Sigmoid colon (tissue), 4 donors: Measurements from ENCODE around the gene CPN1.

Source experiments
- EP300 ChIP-seq, 4 donors: sonication (generic); formaldehyde crosslinking; IDR thresholded peaks; one replicate each; pipeline ENCODE4 v1.6.1; 2017; ENCODE audit warnings: antibody characterized with exemption in 4 of 4
- TF ChIP-seq, protein P1 (sequence below), 4 experiments: fragments of 450-650 bp in 3 of 4; fragments of 200-600 bp in 1 of 4; IDR thresholded peaks; one replicate each; pipeline ENCODE4 v1.5.1; 2016 to 2019; ENCODE audit warnings: antibody characterized with exemption in 4 of 4, mild to moderate bottlenecking in 3 of 4, moderate library complexity in 2 of 4

- TF ChIP-seq, protein P1, sequence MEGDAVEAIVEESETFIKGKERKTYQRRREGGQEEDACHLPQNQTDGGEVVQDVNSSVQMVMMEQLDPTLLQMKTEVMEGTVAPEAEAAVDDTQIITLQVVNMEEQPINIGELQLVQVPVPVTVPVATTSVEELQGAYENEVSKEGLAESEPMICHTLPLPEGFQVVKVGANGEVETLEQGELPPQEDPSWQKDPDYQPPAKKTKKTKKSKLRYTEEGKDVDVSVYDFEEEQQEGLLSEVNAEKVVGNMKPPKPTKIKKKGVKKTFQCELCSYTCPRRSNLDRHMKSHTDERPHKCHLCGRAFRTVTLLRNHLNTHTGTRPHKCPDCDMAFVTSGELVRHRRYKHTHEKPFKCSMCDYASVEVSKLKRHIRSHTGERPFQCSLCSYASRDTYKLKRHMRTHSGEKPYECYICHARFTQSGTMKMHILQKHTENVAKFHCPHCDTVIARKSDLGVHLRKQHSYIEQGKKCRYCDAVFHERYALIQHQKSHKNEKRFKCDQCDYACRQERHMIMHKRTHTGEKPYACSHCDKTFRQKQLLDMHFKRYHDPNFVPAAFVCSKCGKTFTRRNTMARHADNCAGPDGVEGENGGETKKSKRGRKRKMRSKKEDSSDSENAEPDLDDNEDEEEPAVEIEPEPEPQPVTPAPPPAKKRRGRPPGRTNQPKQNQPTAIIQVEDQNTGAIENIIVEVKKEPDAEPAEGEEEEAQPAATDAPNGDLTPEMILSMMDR (IDR thresholded peaks at IDR 0.05) = no peak
- TF ChIP-seq EP300 (IDR thresholded peaks at IDR 0.05) = no peak
Observed at GRCh38 chr10:100083623-100084022, 2.0 kb upstream of the CPN1 start.
